Parathyroid adenoma (tissue), 2 donors: Measurements from ENCODE around the gene PNMA1.

ENCODE experiments used
- H2AFZ ChIP-seq: fragments of 300-600 bp; sonication (generic); one replicate; pipeline ENCODE4 v1.7.0; 2017; ENCODE audit warnings: antibody characterized with exemption, mild to moderate bottlenecking
- H3K27ac ChIP-seq: fragments of 300-600 bp; sonication (generic); one replicate; pipeline ENCODE4 v1.7.0; 2017
- H3K27me3 ChIP-seq: fragments of 300-600 bp; sonication (generic); one replicate; pipeline ENCODE4 v1.7.0; 2017; ENCODE audit warnings: low read length; ENCODE audit not compliant: control insufficient read depth, insufficient read depth
- H3K36me3 ChIP-seq: fragments of 300-600 bp; sonication (generic); one replicate; pipeline ENCODE4 v1.7.0; 2017; ENCODE audit warnings: low read length; ENCODE audit not compliant: control insufficient read depth, insufficient read depth
- H3K4me1 ChIP-seq: fragments of 300-600 bp; sonication (generic); one replicate; pipeline ENCODE4 v1.7.0; 2017; ENCODE audit warnings: control low read depth
- H3K4me2 ChIP-seq: fragments of 300-600 bp; sonication (generic); one replicate; pipeline ENCODE4 v1.7.0; 2017; ENCODE audit warnings: low read length
- H3K4me3 ChIP-seq: fragments of 300-600 bp; sonication (generic); one replicate; pipeline ENCODE4 v1.7.0; 2017; ENCODE audit warnings: low read depth, low read length
- H3K79me2 ChIP-seq: fragments of 300-600 bp; sonication (generic); one replicate; pipeline ENCODE4 v1.7.0; 2017; ENCODE audit warnings: control low read depth
- H3K9ac ChIP-seq: fragments of 300-600 bp; sonication (generic); one replicate; pipeline ENCODE4 v1.7.0; 2017; ENCODE audit warnings: mild to moderate bottlenecking
- H3K9me3 ChIP-seq: fragments of 300-600 bp; sonication (generic); one replicate; pipeline ENCODE4 v1.7.0; 2017; ENCODE audit warnings: low read length; ENCODE audit not compliant: control insufficient read depth
- TF ChIP-seq, protein P1 (sequence below): fragments of 300-600 bp; sonication (generic); IDR thresholded peaks from one replicate; pipeline ENCODE4 v1.7.0; 2017; ENCODE audit warnings: antibody characterized with exemption, mild to moderate bottlenecking
- donor health status: primary hyperparathyroidism.

PNMA1 gene

DNA sequence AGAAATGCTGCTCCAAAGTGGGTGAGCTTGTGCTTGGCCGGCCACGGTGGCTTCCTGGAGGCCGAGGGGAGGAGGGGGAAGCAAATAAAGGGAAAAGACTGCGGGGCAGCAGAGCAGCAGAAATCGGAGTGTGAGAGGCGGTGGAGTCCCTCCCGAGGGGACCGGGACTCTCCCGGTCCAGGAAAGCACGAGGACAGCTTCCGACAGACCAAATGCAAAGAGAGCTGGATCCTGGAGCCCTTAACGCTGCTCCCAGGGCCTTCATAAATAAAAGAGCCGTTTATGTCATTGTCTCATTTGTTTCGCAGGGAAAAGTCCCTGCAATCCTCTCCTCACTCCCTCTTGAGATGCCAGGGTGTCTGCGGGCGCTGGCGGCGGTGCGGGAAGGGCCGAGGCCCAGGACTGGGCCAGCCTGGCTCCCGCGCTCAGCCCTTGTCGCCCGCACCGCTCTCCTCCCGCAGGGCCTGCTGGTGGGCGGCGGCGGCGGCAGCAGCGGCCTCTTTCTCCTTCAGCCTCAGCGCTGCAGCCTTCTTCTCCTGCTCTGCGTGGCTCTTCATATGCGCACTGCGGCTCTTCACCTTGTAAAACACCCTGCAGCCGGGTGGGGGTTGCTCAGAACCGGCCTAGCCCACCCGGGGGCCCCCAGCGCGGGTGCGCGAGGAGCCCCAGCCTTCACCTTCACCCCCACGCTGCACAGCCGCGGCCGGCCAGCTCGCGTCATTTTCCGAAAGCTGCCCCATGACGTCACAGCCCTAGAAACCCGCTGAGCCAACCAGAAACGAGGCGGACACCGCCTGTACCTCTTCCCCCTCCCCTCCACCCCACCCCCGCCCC lies 4.5 kb upstream of the PNMA1 start:
- H3K9ac ChIP-seq, result no peak overlapping the region
- H3K36me3 ChIP-seq, result no peaks in the 10 kb centered on the region
- TF ChIP-seq, protein P1, sequence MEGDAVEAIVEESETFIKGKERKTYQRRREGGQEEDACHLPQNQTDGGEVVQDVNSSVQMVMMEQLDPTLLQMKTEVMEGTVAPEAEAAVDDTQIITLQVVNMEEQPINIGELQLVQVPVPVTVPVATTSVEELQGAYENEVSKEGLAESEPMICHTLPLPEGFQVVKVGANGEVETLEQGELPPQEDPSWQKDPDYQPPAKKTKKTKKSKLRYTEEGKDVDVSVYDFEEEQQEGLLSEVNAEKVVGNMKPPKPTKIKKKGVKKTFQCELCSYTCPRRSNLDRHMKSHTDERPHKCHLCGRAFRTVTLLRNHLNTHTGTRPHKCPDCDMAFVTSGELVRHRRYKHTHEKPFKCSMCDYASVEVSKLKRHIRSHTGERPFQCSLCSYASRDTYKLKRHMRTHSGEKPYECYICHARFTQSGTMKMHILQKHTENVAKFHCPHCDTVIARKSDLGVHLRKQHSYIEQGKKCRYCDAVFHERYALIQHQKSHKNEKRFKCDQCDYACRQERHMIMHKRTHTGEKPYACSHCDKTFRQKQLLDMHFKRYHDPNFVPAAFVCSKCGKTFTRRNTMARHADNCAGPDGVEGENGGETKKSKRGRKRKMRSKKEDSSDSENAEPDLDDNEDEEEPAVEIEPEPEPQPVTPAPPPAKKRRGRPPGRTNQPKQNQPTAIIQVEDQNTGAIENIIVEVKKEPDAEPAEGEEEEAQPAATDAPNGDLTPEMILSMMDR, result no peak
- H3K4me1 ChIP-seq, result peaks cover 7% of the 10 kb centered on the region
- H3K4me3 ChIP-seq, result no peak overlapping the region
- no peak overlapping the region for H3K27ac ChIP-seq
- H2AFZ ChIP-seq, result no peak overlapping the region
- H3K79me2 ChIP-seq, result no peaks in the 10 kb centered on the region
- H3K4me2 ChIP-seq, result no peak overlapping the region
- H3K27me3 ChIP-seq, result no peaks in the 10 kb centered on the region
- H3K9me3 ChIP-seq, result no peaks in the 10 kb centered on the region

- TF ChIP-seq, protein P1, result no peak
- H3K9me3 ChIP-seq, result no peaks in the 10 kb centered on the region
- no peak overlapping the region for H3K4me2 ChIP-seq
- no peak overlapping the region for H2AFZ ChIP-seq
- no peaks in the 10 kb centered on the region for H3K79me2 ChIP-seq
- H3K4me3 ChIP-seq, result no peak overlapping the region
- H3K36me3 ChIP-seq, result no peaks in the 10 kb centered on the region
- no peak overlapping the region for H3K9ac ChIP-seq
- H3K27ac ChIP-seq, result no peak overlapping the region
- H3K27me3 ChIP-seq, result no peaks in the 10 kb centered on the region
- H3K4me1 ChIP-seq, result peaks cover 9% of the 10 kb centered on the region
These were observed 3.7 kb upstream of the PNMA1 start for GRCh38 chr14:73717711-73718417.

DNA sequence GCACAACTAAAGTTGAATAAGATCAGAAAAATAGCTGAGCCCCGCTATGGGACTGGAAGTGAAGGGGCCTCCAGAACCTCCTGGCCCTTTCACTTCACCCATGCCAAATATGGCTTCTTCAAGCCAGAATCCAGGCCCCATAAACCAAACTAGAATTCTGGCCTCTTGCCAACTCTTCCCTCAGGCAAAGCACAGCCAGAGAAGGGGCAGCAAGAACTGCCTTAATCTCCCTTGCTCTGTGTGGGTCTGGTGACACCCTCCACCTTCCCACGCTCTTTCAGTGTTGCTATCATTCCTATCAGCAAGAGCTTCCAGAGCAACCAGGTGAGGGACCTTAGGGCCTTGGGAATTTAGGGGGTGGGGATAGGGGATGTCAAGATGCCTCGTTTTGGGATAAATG lies 3.1 kb upstream of the PNMA1 start:
- no peaks in the 10 kb centered on the region for H3K79me2 ChIP-seq
- H3K36me3 ChIP-seq, result no peaks in the 10 kb centered on the region
- H2AFZ ChIP-seq, result no peak overlapping the region
- H3K9me3 ChIP-seq, result no peaks in the 10 kb centered on the region
- H3K27ac ChIP-seq, result no peak overlapping the region
- TF ChIP-seq, protein P1, result no peak
- H3K4me1 ChIP-seq, result peaks cover 10% of the 10 kb centered on the region
- no peak overlapping the region for H3K4me2 ChIP-seq
- no peak overlapping the region for H3K9ac ChIP-seq
- no peaks in the 10 kb centered on the region for H3K27me3 ChIP-seq
- H3K4me3 ChIP-seq, result no peak overlapping the region

GRCh38 chr14:73715707-73716106 lies 1.5 kb upstream of the PNMA1 start:
- Histone ChIP-seq H3K27ac (no peak overlapping the region), H3K36me3 (no peaks in the 10 kb centered on the region), H3K79me2 (no peaks in the 10 kb centered on the region), H3K4me3 (no peak overlapping the region), H3K4me2 (no peak overlapping the region), H3K4me1 (peaks cover 10% of the 10 kb centered on the region), H3K9ac (no peak overlapping the region), H3K27me3 (no peaks in the 10 kb centered on the region), H3K9me3 (no peaks in the 10 kb centered on the region), H2AFZ (no peak overlapping the region)
- TF ChIP-seq, protein P1, result no peak
